Activated T-cell treated with anti-CD3 and anti-CD28 coated beads, Interleukin-2, amount 50 U/mL, for 1 hour (primary cell): ENCODE results near the gene PRRG4.
"Not testable (repeated sequence)": the region's sequence is repeated elsewhere in the genome, so short reads cannot be mapped to it uniquely, and the experiment has no call there.

Source experiments
- DNase-seq: peaks from one replicate; pipeline ENCODE4 v3.0.0-alpha.2; 2020

The PRRG4 gene

DNA sequence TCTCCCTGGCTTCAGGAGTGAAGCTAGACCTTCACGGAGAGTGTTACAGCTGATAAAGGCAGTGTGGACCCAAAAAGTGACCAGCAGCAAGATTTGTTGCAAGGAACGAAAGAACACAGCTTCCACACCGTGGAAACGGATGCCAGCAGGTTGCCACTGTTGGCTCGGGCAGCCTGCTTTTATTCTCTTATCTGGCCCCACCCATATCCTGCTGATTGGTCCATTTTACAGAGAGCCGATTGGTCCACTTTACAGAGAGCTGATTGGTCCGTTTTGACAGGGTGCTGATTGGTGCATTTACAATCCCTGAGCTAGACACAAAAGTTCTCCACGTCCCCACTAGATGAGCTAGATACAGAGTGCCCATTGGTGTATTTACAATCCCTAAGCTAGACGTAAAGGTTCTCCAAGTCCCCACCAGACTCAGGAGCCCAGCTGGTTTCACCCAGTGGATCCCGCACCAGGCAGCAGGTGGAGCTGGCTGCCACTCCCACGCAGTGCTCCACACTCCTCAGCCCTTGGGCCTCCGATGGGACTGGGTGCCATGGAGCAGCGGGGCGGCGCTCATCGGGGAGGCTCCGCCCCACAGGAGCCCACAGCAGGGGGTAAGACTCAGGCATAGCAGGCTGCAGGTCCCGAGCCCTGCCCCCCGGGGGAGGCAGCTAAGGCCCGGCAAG lies 58.1 kb downstream of the PRRG4 start:
- DNase-seq: not testable (repeated sequence)

DNA sequence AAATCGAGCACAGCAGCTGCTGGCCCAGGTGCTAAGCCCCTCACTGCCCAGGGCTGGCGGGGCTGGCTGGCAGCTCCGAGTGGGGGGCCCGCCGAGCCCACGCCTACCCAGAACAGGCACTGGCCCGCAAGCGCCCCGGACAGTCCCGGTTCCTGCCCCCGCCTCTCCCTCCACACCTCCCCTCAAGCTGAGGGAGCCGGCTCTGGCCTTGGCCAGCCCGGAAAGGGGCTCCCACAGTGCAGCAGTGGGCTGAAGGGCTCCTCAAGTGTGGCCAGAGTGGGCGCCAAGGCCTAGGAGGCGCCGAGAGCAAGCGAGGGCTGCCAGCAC lies 58.6 kb downstream of the PRRG4 start:
- DNase-seq: not testable (repeated sequence)

DNA sequence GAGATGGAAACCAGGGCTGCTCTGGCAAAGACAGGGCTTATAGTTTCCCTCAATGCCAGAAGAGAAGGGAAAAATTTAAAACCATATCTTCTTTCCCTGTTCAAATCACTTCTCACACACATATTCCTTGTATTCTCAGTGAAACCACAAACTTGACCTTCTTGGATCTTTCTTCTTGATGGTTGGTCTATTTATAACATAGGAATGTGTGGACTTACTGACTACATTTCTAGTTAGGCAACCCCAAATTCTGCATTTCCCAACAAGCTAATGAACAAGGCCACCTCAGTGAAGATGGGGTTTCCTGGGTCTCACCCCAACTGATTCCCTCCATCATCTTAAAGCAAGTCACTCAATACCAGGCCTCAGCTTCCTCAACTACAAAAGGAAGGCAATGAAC lies 59.1 kb downstream of the PRRG4 start:
- DNase-seq: no peak

DNA sequence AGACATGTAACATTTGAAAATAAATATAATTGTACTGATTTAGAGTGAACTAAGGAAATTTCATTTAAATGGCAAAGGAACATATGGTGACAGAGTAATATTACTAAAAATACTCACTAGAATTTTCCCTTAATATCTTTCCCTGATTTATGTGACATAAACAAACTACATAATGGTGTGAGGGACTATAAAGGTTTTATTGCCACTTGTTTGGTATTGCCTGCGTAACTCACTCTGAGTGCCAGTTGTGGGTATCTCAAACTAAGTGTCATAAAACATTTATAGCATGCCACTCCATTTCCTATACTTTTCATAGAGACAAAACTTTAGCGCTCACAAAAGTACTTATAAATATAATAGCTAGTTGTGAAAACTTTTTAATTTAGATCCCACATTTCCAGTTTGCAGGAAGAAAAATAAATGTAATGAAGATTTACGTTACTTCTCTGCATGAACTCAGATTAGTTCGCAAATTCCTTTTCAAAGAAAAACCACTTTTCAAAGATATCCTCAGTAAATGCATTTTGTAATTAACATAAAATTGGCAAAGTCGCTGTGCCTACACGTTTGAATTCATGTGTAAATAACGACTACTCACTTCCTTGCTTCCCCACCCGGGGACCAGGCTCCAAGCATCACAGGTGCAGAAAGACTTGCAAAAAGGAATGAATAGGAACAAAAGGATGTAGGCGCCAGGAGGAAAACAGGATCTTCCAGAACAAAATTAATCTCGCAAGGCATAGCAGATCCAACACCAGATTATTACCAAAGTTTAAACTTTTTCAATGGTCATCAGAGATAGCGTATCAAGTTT lies 61.3 kb downstream of the PRRG4 start:
- DNase-seq: no peak

DNA sequence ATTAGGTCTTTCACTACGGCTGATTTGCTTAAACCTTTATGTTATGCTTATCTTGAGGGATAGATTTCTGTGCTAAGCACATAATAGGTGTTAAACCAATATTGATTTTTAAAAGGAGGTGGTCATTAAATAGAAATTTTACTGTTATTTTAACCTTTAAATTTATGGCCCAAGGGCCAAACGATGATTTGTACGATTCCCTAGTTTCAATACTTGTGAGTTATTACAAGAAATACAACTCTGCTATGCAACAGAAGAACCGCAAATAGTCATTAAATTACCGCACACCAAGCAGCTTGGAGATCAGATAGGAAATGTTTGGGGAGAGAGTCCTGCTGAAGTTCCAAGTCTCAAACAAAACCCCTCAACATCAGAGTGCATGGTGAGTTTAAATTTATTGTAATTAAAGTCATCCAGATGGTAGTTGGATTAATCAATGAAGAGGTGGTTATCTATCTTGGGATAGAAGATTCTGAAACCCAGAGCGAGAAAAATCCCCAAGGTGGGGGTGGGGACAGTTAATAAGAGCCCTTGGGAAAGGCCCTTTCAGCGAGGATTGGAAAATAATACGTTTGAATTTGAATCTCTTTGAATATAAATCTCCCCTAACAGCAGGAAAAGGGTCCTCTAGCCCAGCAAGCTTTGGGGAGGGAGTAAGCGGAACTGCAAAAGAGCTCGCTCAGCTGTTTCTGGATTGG lies 62.1 kb downstream of the PRRG4 start:
- no peak for DNase-seq

DNA sequence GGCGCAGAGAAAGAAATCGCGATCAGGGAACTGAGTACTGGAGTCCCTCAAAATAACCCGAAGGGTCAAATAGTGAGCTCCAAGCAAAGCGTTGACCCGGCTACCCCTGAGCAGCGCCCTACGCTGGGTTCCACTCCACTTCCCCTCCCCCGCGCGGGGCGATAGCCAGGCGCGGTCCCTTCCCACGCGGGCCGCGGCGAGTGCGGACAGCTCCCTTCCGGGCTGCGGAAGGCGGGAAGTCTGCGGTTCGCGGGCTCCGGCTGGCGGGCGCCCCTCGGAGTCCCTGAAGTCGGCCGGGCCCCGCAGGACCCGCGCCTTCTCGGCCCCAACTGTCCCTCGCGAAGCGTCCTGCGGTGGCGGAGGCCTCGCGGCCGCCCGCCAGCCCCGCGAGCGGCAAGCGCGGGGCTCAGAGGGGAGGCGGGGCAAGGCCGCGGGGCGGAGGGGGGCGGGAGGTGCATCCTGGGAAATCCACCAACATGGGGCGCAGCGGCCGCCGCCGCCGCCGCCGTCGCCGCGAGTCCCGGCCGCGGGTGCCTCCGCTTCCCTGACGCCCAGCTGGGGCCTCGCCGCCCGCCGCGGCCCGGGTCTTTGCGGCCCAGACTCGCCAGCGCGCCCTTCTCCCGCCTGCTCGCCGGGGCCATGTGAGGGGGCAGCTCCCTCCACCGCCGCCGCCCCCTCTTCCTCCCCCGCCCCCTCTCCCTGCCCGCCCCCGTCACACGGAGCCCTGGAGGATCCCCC lies 62.8 kb downstream of the PRRG4 start, which contains the start of gene QSER1:
QSER1 (plus strand) TSS at position 457 of the 738 bp plus-strand sequence. CDS start 315 bp downstream, outside the sequence.
- peak; percentile 79 for DNase-seq

DNA sequence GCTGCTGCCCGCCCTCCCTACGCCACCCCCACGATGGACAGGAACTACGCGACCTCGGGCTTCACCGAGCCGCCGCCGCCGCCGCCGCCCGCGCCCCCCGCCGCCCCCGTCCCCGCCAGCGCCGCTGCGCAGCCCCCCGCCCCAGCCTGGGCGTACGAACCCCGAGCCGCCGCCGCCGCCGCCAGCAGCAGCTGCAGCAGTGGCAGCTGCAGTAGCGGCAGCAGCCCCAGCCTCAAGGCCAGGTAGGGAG lies 63.3 kb downstream of the PRRG4 start:
- DNase-seq: no peak

DNA sequence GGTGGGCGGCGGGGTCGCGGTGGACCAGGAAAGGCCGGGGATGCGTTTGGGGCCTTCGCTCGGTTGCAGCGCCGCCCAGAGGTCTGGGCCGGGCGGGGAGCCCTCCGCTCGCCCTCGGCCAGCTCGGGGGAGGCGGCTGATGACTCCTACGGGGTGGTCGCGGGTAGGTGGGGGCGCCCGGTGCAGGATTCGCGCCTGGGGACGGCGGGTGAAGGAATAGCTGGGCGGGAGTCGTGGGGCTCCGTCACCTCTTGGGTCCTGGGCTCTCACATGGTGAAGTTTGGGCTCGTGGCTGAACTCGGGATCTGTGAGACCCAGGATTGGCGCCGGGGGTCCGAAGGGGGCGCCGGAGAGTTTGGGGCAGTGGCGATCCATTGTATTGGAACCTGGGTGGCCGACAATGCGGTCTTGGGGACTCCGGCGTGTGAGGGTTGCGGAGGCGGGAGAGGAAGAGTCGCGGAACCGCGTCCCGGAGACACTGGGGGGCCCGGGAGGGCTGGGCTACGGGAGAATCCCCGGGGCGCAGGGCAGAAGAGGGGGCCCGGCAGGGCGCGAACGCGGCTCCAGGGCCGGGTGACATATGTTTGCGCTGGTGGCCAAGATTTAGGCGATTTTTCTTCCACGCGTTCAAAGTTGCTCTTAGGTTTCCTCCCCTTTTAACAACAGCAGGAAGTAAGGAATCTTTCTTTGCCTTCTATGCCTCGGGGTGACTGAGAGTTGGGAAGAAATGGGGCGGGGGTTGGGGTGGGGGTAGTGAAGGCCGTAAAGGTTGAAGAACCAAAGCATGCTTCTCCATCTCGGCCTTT lies 63.8 kb downstream of the PRRG4 start:
- peak; percentile 67 for DNase-seq

DNA sequence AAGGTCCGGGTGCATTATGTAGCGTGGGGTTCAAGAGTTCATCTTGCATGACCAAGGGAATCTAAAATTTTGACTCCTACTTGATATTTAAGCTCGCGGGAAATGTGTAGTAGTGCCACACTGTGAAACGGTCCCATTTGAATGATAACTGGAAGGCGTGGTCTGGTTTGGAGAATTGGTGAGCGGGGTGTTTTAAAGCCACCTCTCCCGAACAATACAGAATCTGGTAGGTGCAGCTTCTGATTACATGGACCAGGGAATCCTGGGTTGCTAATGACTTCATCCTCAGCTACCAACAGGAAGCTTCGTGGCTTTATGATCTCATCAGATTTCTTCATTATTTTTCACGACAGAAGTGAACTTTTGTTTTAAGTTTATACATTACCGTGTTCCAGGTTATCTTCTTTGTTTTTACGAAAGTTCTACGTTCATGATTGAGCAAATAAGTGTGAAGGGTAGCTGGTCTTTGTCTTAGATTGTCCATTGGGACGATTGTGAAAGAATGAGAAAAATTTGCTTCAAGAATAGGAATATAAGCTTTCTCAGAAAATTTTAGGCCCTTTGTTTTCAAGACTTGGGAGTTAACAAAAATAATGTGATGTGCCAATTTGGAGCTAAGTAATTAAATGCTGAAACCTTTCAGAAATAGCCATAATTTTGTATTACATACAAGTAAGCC lies 64.6 kb downstream of the PRRG4 start:
- no peak for DNase-seq

DNA sequence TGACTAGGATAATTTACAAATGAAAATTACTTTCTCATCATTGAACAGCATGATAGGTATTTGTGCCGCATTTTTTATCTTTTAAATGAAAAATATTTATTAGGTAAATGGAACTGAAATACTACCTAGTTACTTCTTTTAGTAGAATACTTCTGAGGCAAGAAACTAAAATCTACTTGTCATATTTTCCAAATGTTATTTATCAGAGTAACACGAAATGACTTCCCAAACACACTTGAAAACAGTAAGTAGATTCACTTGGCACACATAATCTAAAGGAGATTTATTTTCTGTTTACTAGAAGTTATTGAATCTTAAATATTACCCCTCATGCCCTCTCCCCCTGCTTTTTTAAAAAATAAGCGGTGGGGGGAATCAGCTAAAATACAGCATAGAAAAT lies 65.2 kb downstream of the PRRG4 start:
- no peak for DNase-seq

DNA sequence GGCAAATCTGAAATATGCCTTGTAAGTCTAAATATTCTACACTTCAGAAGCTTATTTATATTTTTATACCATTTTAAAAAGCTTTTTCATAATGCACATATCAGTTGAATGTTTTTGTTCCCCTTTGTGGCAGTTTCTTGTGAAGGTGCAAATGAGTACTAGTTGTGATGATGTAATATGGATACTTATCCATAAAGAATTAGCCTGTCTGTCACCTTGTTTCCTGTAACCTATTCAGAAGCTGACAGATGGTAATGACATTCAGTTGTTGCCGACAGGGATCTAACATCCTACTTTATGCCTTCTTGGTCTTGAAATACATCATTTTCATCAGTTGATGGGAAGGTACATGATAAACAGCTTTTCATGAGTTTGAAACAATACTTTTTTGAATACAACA lies 65.7 kb downstream of the PRRG4 start:
- no peak for DNase-seq

DNA sequence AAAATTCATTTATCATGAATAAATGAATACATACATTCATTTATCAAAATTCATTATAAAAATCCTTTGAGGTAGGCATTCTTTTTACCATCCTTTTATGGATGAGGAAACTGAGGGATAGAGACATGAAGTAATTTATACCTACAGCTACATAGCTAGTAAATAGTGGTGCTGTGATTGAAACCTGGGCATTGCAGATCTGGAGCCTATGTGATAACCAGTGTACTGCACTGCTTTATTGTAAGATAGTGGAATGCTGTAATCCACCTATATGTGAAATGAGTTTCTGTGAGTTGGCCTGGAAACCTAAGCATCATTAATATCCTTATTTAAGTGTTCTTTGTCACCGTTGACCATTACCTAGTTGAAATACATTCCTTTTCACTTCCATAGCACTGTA lies 67.4 kb downstream of the PRRG4 start:
- no peak for DNase-seq

DNA sequence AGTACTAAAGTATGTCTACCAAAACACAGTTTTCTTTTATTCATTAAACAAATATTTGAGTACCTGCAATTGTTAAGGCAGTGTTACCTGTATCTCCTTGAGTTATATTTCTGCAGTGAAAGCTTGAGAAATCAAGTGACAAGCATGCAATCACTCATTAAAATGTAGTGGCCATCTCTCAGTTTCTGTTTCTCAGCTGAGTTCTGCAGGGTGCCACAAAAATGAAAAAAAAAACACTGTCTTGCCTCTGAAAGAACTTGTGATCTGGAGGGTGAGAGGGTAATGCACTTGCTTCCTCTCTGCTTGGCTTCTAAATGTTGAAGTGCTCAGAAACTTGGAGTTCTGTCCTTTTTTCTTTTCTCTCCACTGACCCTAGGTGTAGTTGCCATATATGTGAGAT lies 69.7 kb downstream of the PRRG4 start:
- no peak for DNase-seq

DNA sequence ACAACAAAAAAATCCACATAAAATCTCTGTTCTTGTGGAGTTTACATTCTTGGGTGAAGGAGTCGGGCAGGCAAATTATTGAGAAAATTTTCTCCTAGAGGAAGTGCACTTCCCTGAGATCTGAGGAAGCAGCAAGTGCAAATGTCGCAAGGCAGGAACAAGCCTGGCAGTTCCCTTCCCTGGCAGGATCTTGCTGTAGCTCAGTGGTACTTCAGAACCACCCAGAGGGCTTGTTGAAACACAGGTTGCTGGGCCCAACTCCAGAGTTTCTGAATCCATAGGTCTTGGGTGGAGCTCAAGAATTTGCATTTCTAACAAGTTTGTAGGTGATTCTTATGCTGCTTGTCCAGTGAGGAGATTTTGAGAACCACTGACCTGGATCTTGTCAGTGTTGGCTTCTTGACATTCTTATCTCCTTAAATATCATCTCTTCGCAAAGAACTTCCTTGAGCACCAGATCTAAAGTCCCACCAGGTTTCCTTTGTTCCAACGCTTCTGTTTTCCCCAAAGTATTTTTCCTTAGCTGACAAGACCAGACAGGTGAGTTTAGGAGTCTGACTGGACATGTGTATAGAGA lies 72.5 kb downstream of the PRRG4 start:
- no peak for DNase-seq

DNA sequence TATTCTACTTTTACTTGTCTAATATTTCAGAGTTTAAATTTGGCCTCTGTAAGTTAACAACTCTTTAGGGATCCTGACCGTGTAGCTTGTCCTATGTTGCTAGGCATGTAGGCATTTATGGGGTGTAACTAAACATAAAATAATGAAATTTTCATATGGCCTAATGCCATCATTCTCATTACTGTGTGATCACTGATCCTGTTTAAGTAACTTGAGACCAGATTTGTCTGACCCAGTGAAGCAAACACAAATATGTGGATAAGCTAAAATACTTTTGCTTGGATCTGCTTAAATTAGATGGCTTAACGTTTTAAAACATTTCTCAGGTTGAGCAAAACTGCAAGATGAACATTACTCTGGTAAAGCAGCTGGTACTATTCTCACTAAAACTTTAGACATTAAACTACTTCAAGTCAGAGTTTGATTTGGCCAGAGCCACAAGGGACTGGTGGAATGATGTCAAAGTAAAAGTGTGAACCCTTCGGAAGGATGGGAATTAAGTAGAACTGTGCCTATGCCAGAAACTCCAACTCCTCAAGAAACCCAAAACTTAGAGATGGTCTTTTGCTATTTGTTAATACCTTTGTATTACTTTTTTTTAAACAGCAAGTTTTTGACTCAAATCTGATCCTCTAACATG lies 75.4 kb downstream of the PRRG4 start:
- no peak for DNase-seq
